Coronary artery (tissue), 2 donors: Measurements from ENCODE around the gene RAB3GAP2.
"Not testable (repeated sequence)": the region's sequence is repeated elsewhere in the genome, so short reads cannot be mapped to it uniquely, and the experiment has no call there.

ENCODE experiments used
- DNase-seq: peaks from one replicate; pipeline ENCODE4 v3.0.0-alpha.2; 2017; ENCODE audit warnings: low spot score
- H3K27ac ChIP-seq, 2 donors: fragments of 200-600 bp; sonication (generic); one replicate each; pipeline ENCODE4 v1.5.1; 2016 to 2019
- H3K4me3 ChIP-seq: fragments of 200-600 bp; sonication (generic); 2 replicates; pipeline ENCODE4 v1.5.1; 2016; ENCODE audit warnings: mild to moderate bottlenecking, moderate library complexity
- CTCF ChIP-seq: fragments of 200-600 bp; sonication (generic); IDR thresholded peaks from one replicate; pipeline ENCODE4 v1.5.1; 2019; ENCODE audit warnings: antibody characterized with exemption

Gene RAB3GAP2

DNA sequence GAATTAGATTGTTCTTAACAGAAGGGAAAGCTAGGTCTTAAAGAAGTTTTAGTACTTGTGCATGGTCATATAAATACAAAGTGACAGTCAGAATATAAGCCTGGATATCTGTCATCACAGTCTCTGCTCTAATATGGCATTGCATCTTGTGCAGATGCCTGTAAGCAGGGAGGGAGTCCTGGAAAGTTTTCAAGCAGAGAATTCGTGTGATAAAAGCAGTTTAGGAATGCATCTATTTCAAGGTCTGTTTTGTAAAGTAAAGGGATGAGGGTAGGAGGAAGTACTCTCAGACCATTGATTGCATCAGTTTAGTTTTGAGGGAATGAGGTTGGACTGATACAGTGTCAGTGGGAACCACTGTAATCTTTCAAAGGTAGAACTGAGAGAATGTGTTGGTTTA, 147.7 kb downstream of the RAB3GAP2 start:
- H3K4me3 ChIP-seq, result no peak overlapping the region
- no peak for DNase-seq
- no peak overlapping the region for H3K27ac ChIP-seq
- TF ChIP-seq CTCF, result no peak

GRCh38 chr1:220123889-220124288, 148.4 kb downstream of the RAB3GAP2 start:
- no peak for DNase-seq
- no peak for TF ChIP-seq CTCF
- Histone ChIP-seq H3K4me3 (no peak overlapping the region), H3K27ac (no peak overlapping the region)

- no peak for TF ChIP-seq CTCF
- no peak for DNase-seq
- no peak overlapping the region for H3K4me3 ChIP-seq
- no peak overlapping the region for H3K27ac ChIP-seq
Measured at GRCh38 chr1:220123066-220123465, 149.2 kb downstream of the RAB3GAP2 start.

DNA sequence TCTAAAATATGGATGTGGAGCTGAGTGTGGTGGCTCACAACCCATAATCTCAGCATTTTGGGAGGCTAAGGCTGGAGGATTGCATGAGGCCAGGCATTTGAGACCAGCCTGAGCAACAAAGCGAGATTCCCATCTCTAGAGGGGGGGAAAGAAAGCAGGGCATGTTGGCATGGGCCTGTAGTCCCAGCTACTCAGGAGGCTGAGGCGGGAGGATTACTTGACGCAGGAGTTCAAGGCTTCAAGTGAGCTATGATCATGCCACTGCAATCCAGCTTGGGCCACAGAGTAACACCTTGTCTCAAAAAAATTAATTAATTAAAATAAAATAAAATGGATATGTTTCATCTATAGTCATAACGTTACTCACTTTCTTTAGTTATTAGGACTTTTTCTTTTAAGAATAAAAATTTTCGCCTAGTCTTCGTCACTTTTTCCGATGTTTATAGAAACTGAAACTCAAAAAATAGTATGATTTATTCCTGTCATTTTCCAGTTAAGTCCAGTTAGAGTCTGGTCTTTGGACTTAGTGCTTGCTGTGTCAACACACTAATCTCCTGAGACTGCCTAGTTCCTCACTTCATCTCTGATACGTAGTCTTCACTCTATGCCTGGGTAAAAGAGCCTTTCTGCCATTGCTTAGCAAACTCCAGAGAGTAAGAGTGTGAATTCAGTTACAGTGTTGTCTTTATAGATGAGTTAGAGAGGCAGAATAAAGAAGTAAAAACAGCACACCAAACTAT, 150.3 kb downstream of the RAB3GAP2 start:
- no peak for DNase-seq
- no peak for TF ChIP-seq CTCF
- Histone ChIP-seq H3K27ac (peak overlapping the region; percentile 11 to 50), H3K4me3 (peak overlapping the region; percentile 12)

DNA sequence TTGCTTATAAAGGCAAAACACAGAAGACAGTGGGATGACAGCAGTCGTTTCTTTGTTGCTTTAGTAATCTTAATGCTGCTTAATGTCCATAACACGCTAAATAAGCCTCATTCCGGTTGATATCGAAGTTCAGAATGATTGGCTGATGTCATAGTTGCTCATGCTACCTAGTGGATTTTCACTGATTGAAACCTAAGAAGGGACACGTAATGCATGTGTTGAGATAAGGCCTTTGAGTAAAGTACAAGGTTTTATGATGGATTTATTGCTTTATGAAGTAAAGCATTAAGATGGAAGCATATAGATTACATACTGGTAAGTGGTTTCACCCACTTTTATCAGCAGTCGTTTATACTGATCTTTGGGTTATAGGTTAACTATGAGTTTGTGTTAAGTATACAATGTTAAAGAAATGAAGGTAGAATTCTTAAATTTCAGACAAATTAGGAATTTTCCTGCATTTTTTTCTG, 153.2 kb downstream of the RAB3GAP2 start:
- no peak overlapping the region for H3K27ac ChIP-seq
- no peak for DNase-seq
- no peak for TF ChIP-seq CTCF
- H3K4me3 ChIP-seq, result no peak overlapping the region

GRCh38 chr1:220113136-220113695, 159.0 kb downstream of the RAB3GAP2 start:
- Histone ChIP-seq H3K27ac (no peak overlapping the region), H3K4me3 (no peak overlapping the region)
- no peak for DNase-seq
- TF ChIP-seq CTCF, result no peak

DNA sequence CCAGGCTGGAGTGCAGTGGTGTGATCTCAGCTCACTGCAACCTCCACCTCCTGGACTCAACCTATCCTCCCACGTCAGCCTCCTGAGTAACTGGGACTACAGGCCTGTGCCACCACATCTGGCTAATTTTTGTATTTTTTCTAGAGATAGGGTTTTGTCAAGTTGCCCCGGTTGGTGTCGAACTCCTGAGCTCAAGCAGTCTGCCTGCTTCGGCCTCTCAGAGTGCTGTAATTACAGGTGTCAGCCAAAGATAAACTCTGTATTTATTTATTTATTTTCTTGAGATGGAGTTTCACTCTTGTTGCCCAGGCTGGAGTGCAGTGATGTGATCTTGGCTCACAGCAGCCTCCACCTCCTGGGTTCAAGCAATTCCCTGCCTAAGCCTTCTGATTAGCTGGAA, 159.7 kb downstream of the RAB3GAP2 start:
- not testable (repeated sequence) for DNase-seq, H3K4me3 ChIP-seq, H3K27ac ChIP-seq

- not testable (repeated sequence) for H3K27ac ChIP-seq, DNase-seq, H3K4me3 ChIP-seq
Measured at GRCh38 chr1:220110473-220110872, 161.8 kb downstream of the RAB3GAP2 start.
